HUDEP-2 (cell line): ENCODE results near the gene P4HA2.

Experiments used
- DNase-seq, 76 experiments: peaks; one replicate each; lab custom pipeline; 2025; ENCODE audit not compliant: unreplicated experiment in 76 of 76; lab: John Stamatoyannopoulos, UW

P4HA2 gene

GRCh38 chr5:132226516-132227234 is 978 bp downstream of the P4HA2 start:
- no peak for DNase-seq

DNA sequence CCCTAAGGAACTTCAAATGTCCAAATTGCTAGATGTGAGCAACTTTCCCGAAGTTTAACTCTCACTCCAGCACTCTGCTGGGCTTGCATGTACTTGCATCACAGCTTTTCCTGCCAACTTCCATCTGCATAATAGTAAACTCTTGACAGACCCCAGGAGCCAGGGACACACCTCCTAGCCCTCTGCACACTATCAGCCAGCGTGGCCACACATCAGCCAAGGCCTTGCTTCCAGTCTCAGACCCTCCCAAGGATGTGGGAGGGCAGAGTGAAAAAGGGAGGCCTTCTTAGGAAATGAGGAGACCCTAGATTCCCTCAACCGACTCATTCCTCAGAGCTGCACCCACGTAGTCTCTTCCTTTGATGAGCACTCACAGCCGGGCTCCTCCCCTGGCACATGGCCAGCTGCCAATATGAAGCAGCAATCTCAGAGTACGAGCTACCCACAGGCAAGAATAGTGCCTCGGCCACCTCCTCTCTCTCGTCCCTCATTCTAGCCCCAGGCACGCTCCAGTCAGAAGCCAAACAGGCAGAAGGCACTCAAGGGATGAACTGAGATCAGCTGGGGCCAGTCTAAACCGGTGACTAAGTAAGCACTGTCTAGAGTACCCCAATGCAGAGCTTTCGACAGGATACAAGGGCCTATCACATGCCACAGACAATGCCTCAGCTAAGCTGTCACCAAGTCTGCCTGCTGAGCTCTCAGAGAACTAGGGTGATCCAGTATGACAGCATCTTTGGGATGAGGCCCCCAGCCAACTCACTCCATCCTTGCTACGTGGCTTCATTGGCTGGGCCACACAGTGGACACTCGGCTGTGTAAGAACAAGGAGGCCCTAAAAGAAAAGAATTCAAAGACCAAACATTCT is 2.3 kb downstream of the P4HA2 start:
- DNase-seq: peak in 62 of 76 experiments; percentile 1 to 63 (median 38)

DNA sequence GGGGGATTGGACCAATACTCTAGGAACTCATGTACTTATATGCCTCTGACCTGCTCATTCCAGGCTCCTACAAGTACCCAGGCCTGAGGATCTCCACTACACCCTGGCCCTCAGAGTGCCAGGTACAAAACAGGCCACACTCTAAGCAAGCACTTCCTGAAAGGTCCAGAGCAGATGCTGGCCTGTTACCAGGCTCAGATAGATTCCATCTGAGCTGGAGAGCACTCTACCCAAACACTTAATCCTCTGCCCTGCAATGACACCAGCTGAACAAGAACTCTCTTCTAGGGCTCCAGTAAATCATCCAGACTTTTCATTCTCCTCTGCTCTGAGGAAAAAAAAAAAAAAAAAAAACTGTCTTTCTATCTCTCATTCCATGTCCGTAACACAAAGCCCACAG is 2.9 kb downstream of the P4HA2 start:
- no peak for DNase-seq

- no peak for DNase-seq
These were observed 3.8 kb downstream of the P4HA2 start for GRCh38 chr5:132223861-132224260.

DNA sequence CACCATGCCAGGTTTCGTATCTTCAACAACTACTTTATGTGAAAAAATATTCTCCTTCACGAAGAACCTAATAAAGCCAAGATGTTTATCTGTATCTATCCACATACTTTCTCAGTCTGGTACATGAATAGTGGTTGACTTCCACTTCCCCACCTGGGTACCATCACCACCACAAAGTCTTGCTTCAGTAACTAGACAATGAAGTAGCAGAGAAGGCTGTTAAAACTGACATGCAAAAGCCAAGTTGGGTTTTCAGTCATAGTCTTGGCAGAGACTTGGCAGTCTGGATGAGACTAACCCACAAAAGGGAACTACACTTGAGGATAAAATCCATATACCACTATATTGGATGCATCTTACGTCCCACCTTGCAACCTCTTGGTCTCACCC is 5.0 kb downstream of the P4HA2 start:
- no peak for DNase-seq

- DNase-seq: no peak
These were observed 5.6 kb downstream of the P4HA2 start for GRCh38 chr5:132221781-132222648.

GRCh38 chr5:132220491-132220890 is 7.2 kb downstream of the P4HA2 start:
- DNase-seq: no peak

GRCh38 chr5:132219981-132220380 is 7.7 kb downstream of the P4HA2 start:
- DNase-seq: no peak

DNA sequence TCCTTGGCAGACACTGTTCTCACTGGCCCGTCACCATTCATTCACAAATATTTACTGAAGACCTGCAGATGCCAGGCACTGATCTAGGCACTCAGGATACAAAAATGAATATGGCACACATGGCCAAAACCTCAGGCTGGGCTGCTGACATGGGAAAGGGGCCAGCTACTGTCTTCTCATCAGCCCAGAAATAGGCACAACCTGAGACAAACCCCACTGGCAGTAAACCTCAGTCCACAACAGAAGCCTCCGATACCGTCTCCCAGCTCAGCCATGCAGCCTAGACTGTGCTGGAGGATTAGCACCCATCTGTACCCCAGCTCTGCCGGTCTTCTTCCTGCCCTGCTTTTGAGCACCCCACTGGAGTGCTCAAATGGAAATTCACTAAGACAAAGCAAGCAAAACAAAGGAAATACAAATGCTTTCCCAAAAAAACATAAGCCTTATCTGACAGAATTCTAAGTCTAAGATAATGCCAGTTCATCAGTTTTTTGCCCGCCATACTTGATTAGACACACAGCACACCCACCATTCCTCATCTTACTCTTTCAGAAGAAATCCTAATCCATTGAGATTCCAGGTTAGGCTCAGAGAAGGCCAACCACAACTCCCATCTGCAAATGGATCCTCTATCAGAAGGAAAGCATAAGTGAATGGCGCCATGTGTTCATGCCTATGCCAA is 8.2 kb downstream of the P4HA2 start:
- DNase-seq: no peak

GRCh38 chr5:132218321-132218720 is 9.3 kb downstream of the P4HA2 start:
- no peak for DNase-seq

DNA sequence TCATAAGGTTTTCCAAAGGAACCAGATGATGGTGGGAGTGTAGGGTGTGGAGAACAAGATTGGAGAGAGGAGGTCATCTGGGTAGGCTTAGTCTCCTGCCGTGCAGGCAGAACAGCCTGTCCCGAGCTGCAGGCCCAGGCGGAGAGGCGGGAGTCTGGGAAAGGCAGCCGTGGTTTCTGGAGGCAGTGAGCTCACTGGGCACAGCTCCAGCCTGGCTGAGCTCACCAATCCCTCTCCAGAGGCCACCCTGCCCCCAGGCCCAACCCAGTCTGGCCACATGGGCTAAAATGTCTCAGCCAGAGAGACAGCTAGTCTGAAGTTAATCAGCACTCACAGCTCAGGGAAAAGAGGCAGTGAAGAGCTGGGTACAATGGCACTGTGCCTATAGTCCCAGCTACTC is 12.3 kb downstream of the P4HA2 start:
- peak in 4 of 76 experiments; percentile 2 to 11 (median 6) for DNase-seq

GRCh38 chr5:132214491-132214890 is 13.2 kb downstream of the P4HA2 start:
- no peak for DNase-seq

DNA sequence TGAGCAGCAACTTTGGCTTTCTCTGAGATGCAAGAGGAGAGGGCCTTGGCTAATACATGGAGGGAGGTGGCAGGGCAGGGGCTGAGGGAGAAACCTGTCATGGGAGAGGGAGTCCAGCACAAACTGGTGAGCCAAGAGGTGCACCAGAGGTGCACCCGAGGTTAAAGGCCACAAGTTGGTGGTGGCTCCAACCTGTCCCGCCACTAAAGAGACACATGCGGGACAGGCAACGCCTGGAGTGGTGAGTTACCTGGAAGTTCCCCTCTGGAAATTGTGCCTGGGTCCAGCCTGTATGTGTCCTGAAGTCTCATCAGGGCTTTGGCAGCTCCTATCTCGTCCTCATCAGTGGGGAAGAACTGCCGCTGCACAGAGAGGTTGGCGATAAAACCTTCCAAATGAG is 14.0 kb downstream of the P4HA2 start:
- no peak for DNase-seq

GRCh38 chr5:132211787-132212186 is 15.9 kb downstream of the P4HA2 start:
- no peak for DNase-seq

DNA sequence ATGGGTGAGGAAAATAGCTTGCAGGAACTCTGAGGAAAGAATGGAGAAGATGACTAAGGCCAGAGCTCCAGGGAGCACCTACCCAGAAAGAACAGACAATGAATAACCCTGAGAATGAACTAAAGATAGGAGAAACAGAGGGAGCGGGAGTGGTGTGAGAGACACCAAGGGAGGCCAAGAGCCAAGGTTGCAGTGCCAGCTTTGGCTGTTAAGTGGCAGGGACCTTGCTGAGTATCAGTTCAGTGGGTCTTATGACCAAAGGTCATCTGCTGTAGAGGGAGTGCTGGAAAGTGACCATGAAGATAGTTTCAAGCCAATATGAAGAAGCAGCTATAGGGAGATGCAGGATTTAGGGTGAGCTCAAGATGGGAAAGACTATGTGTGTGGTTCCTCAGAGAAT is 16.7 kb downstream of the P4HA2 start:
- DNase-seq: no peak

DNA sequence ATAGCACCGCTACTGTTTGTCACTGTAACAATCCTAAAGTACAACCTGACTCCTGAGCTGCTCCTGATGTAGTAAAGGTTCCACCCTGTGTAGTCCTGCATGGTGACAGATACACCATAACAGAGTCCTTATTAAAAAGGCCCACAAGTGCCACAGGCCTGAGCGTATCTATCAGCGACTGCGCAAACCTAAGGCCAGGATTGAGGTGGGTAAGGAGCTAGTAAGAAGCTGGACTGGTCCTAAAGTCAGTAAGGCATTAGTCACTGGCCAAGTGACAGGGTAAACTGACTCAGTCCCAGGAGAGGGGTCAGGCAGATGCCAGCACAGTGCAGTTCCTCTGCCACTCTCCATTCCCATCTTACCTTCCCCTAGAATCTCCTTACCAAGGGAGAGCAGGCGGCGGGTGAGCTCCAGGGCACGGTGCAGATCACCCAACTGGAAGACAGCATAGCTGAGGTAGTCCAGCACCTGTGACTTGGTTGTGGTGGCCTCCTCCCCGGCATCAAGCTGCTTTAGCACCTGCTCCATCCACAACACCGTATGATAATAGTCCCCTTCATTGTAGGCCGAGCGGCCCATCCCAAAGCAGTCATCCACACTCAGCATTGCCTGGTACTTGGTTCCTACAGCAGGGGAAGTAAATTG is 17.6 kb downstream of the P4HA2 start:
- no peak for DNase-seq

DNA sequence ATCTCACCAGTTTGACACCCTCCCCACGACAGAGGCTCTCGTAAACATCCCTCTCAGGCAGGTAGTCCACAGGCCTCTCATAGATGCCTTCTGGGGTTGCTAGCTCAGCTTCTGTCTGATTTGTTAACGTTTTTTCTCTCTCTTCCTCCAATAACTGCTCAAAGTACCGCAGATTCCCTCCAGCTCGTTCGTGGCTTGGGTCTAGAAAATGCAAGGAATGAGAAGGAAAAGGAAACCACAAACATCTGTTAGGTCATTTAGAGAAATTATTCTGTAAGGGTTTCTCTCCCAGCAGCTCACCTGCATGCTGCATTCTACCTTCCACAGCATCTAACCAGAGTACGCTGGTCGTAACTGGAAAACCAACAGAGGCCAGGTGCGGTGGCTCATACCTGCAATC is 18.5 kb downstream of the P4HA2 start:
- DNase-seq: no peak

GRCh38 chr5:132207778-132208177 is 19.9 kb downstream of the P4HA2 start:
- no peak for DNase-seq

DNA sequence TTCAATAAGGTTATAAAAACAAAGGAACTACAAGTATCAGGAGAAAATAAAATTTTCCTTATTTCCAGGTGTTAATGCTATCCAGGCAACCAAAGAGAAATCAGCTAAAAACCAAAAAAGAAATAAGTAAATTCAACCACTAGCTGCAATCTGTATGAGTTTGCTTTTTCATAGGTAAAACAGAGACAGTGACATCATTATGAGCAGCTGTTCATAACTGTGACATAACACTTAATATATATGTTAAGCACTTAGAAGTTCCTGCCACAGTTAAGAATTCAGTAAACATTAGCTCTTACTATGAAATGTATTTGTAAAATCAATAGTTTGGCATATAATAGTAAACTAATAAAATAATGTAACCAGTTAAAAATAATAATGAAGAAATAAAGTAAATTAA is 20.9 kb downstream of the P4HA2 start:
- DNase-seq: no peak
